OCI-LY7 (cell line): Measurements from ENCODE around the gene RIMS3.
A peak's percentile ranks its signal among the peaks of the same experiment; 100 is the strongest.

Experiments used
- CTCF ChIP-seq: fragments of 200-600 bp; sonication (generic); conservative IDR thresholded peaks from 2 replicates; pipeline ENCODE4 v1.5.1; 2014; ENCODE audit warnings: mild to moderate bottlenecking, antibody characterized with exemption, low read length, moderate library complexity, mixed read lengths
- EZH2phosphoT487 ChIP-seq: fragments of 200-600 bp; sonication (generic); IDR thresholded peaks from 2 replicates; pipeline ENCODE4 v1.6.1; 2018; ENCODE audit warnings: low read depth, borderline replicate concordance, mild to moderate bottlenecking, mixed run types, antibody characterized with exemption, low read length, moderate library complexity, mixed read lengths

GRCh38 chr1:40592107-40592803 is 73.2 kb downstream of the RIMS3 start:
- TF ChIP-seq CTCF (peak; percentile 85), EZH2phosphoT487 (no peak)
